ENCODE results near the gene ALB. TPM values are rescaled to one million over a fixed set of nuclear protein-coding genes. Genes with fewer than 3 reads are reported as not detected.

ALB gene
- total RNA-seq, 4 donors from 2014 or later: 0.27 to 0.56 TPM; not detected in 2

- H3K4me1 ChIP-seq: no peaks in the 10 kb centered on the region
- intact Hi-C loops (cut with DNase I): no loop called here
- no peak for DNase-seq
- H3K9me3 ChIP-seq: no peaks in the 10 kb centered on the region
- WGBS, 2 donors: 85 to 87% methylated on average over 3 of the region's 3 CpGs
- H3K27me3 ChIP-seq: no peaks in the 10 kb centered on the region
- H3K4me3 ChIP-seq (replicated peaks in 1 of 3): no peak overlapping the region
- H3K36me3 ChIP-seq: no peaks in the 10 kb centered on the region
- no peak overlapping the region for H3K27ac ChIP-seq
- no peak for TF ChIP-seq CTCF (IDR thresholded peaks at IDR 0.05)
- no peak for TF ChIP-seq POLR2A (IDR thresholded peaks at IDR 0.05)
Measured at GRCh38 chr4:73410916-73411730, 7.0 kb downstream of the ALB start.

GRCh38 chr4:73411731-73412414 is 7.8 kb downstream of the ALB start:
- intact Hi-C loops (cut with DNase I): no loop called here
- H3K27me3 ChIP-seq: no peaks in the 10 kb centered on the region
- no peaks in the 10 kb centered on the region for H3K36me3 ChIP-seq
- WGBS, 2 donors: 90 to 91% methylated on average over 8 of the region's 8 CpGs
- H3K9me3 ChIP-seq: no peaks in the 10 kb centered on the region
- TF ChIP-seq CTCF (IDR thresholded peaks at IDR 0.05) (no peak), POLR2A (IDR thresholded peaks at IDR 0.05) (no peak)
- H3K4me3 ChIP-seq (replicated peaks in 1 of 3): no peak overlapping the region
- H3K27ac ChIP-seq: no peak overlapping the region
- no peaks in the 10 kb centered on the region for H3K4me1 ChIP-seq
- DNase-seq: no peak

- no peaks in the 10 kb centered on the region for H3K9me3 ChIP-seq
- DNase-seq: no peak
- no peaks in the 10 kb centered on the region for H3K27me3 ChIP-seq
- no peak overlapping the region for H3K27ac ChIP-seq
- no peak overlapping the region for H3K4me3 ChIP-seq (replicated peaks in 1 of 3)
- no peaks in the 10 kb centered on the region for H3K36me3 ChIP-seq
- no peaks in the 10 kb centered on the region for H3K4me1 ChIP-seq
- intact Hi-C loops (cut with DNase I): no loop called here
- 84 to 87% methylated on average over 4 of the region's 4 CpGs for WGBS, 2 donors
- TF ChIP-seq CTCF (IDR thresholded peaks at IDR 0.05) (no peak), POLR2A (IDR thresholded peaks at IDR 0.05) (no peak)
Measured at GRCh38 chr4:73413294-73413755, 9.2 kb downstream of the ALB start.

- H3K27me3 ChIP-seq: no peaks in the 10 kb centered on the region
- H3K9me3 ChIP-seq: no peaks in the 10 kb centered on the region
- 67 to 70% methylated on average over 2 of the region's 2 CpGs for WGBS, 2 donors
- no peak overlapping the region for H3K27ac ChIP-seq
- H3K4me3 ChIP-seq (replicated peaks in 1 of 3): no peak overlapping the region
- H3K4me1 ChIP-seq: no peaks in the 10 kb centered on the region
- DNase-seq: no peak
- intact Hi-C loops (cut with DNase I): no loop called here
- no peaks in the 10 kb centered on the region for H3K36me3 ChIP-seq
- TF ChIP-seq CTCF (IDR thresholded peaks at IDR 0.05) (no peak), POLR2A (IDR thresholded peaks at IDR 0.05) (no peak)
Measured at GRCh38 chr4:73414936-73415271, 10.8 kb downstream of the ALB start.

DNA sequence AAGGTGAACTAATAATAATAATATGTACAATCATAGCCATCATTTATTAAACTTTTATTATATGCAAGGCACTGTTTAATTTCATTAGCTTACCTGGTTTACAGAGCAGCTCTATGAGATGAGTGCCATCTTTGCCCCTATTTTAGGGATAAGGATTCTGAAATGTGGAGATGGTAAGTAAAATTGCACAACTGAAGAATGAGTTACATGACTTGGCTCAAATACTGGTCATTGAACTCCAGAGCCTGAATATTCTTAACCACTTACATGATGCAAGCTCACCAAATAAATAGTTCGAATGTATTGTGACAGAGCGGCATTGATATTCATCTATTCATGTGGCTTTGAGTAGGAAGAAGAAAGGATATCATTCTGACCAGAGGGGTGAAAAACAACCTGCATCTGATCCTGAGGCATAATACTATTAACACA is 11.7 kb downstream of the ALB start:
- whole genome bisulfite sequencing, 2 donors: 85 to 91% methylated on average over 2 of the region's 2 CpGs
- Histone ChIP-seq H3K27ac (no peak overlapping the region), H3K9me3 (no peaks in the 10 kb centered on the region), H3K27me3 (no peaks in the 10 kb centered on the region), H3K4me3 (replicated peaks in 1 of 3) (no peak overlapping the region), H3K4me1 (no peaks in the 10 kb centered on the region), H3K36me3 (no peaks in the 10 kb centered on the region)
- TF ChIP-seq POLR2A (IDR thresholded peaks at IDR 0.05) (no peak), CTCF (IDR thresholded peaks at IDR 0.05) (no peak)
- intact Hi-C loops (cut with DNase I): no loop called here
- no peak for DNase-seq

Data from thyroid gland (tissue), 4 donors.